GM19468 (cell line): ENCODE data around the gene PTCH2.
A peak's percentile ranks its signal among the peaks of the same experiment; 100 is the strongest.
"Not testable (repeated sequence)": the region's sequence is repeated elsewhere in the genome, so short reads cannot be mapped to it uniquely, and the experiment has no call there.

Source experiments
- ATAC-seq: cut with Tn5 transposase; IDR thresholded peaks from one replicate; pipeline ENCODE4 v1.9.1; 2021; ENCODE audit warnings: mild to moderate bottlenecking, moderate library complexity, moderate number of reproducible peaks; ENCODE audit not compliant: unreplicated experiment; ENCODE audit errors: extremely low read depth

The PTCH2 gene

DNA sequence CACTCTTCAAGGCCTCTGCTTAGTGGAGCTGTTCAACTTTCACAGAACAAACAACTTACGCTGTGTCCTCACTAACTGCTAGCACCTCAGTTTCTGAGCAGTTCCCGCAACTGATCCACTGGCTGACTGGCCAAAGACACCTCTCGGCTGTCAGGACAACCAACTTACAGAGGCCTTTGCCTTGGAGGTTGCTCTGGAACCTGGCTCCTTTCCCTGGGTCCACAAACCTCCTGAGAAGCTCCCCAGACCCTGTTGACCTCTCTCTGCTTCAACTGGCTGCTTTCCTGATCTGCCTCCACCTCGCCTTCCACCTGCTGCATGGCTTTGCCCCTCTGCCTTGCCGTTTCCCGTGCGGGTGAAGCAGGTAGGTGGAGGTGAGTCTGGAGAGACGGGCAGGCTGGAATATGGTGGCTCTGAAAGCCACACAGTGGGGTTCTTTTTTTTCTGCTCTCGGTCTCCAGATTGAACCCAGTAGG lies 21.8 kb downstream of the PTCH2 start:
- no peak for ATAC-seq

DNA sequence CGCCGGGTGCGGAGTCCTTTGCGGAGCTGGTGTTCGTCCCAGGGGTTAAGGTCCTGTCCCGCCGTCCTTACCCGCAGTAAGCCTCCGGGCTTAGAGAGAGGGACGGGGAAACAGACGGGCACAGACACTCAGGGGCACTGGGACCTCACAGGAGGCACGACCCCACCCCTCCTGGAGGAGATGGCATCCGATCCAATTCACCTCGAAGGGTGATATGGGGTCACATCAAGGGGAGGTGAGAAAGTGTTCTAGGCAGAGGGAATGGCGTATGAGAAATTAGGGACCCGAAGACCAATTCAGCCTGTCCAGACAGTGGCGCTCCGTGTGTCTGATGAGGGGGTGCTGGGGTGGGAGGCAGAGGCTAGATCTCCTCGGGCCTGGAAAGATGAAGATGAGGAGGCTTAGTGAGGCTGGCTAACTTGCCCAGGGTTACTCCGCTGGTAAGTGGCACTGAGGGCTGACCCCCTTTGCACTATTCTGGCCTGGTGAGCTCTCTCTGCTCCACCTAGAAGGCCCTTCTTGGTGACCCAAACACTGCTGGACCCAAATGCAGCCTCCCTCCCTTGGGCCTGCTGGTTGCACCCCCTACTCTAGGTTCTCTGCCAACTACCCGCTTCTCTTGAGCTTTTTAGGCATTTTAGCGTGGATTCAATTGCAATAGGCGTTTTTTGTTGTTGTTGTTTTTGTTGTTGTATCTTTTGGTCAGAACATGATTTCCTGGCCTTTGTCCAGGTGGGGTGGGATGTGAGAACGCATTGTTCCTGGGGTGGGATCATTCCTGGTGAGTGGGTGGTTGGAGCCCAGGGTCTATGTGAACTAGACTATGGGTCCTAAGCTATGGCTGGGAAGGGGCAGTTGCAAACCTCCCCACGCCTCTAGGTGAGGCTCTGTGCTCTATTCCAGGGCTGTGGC lies 22.5 kb downstream of the PTCH2 start:
- no peak for ATAC-seq

DNA sequence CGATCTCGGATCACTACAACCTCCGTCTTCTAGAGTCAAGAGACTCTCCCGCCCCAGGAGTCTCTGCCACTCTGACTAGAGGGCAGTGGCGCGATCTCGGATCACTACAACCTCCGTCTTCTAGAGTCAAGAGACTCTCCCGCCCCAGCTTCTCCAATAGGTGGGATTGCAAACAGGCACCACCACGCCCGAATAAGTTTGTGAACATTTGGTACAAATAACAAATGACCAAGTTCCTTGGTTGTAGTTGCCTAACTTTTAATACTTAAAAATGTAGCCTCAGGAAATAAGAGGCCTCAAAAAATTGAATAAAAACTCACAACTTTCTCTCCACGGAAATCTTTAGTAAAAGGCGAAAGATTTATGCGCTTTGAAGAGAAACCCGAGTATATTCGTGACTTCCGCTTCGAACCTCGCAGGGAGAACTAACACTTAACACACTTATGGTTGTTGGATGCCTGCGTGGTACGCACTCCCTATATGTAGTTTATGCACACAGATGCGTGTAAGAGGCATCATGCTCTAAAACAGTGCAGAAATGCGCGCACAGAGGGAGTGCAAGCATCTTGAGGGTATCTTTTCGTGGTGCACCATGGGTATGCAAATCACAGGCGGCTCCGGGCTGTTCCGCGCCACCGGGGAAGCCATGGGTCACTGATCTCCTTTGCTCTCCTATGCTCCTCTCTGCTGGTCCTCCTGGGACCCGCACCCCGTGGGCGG lies 23.3 kb downstream of the PTCH2 start:
- ATAC-seq: peak; percentile 68

DNA sequence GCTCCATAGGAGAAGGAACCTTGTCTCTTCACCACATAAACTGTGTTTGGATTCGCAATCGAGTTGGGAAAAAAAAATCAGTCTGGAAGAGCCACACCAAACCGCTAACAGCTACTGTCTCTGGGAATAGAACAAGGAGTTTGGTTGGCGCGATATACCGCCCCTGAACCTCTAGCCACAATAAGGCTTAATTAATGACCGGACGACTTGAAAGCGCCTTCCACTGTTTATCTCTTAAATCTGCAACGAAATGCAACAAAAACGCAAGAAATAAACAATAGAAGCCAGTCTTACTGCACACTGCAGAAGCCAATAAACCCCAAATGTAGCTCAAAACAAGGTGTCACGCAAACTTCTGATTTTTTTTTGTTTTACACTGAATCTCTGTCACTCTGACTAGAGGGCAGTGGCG lies 23.9 kb downstream of the PTCH2 start:
- no peak for ATAC-seq

DNA sequence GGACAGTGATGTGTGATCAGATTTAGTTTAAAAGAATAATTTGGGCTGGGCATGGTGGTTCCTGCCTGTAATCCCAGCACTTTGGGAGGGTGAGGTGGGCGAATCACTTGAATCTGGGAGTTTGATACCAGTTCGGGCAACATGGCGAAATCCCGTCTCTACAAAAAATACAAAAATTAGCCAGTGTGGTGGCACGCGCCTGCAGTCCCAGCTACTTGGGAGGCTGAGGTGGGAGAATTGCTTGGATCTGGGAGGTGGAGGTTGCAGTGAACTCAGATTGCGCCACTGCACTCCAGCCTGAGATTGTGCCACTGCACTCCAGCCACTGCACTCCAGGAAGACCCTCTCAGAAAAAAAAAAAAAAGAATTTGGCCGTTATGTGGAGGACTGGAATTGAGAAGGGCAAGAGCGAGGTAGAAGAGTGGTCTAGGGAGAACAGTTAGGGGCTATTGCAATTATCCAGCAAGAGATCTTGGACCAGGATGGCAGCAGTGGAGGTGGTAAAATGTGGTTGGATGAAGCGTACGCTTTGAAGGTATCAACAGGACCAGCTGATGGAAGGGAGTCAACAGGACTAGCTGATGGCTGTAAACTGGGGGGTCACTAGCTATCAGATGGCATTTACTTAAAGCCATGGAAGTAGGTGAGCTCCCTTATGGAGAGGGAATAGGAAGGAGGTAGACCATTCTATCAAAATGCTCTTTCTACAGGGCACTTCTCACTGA lies 25.1 kb downstream of the PTCH2 start:
- no peak for ATAC-seq

DNA sequence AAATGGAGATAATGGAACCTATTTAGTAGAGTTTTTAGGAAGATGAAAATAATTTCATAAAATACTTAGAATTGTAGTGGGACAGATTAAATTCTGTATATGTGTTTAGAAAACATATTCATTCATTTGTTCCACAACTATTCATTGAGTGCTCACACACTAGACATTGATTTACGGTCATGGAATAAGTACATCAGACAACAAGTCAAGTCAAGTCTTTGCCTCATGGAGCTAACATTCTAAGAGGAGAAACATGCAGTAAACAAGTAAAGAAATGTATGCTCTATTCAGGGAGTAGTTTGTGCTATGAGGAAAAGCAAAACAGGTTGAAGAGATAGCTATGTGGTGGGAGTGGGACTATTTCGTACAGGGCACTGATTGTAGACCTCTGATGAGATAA lies 25.7 kb downstream of the PTCH2 start:
- ATAC-seq: no peak

DNA sequence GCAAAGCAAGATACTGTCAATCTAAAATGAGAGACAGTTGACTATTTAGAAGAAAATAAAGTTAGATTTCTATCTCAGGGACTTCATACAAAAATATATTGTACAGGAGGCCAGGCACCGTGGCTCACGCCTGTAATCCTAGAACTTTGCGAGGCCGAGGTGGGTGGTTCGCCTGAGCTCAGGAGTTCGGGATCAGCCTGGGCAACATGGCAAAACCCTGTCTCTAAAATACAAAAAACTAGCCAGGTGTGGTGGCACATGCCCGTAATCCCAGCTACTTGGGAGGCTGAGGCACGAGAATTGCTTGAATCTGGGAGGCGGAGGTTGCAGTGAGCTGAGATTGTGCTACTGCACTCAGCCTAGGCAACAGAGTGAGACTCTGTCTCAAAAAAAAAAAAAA lies 27.1 kb downstream of the PTCH2 start:
- not testable (repeated sequence) for ATAC-seq

DNA sequence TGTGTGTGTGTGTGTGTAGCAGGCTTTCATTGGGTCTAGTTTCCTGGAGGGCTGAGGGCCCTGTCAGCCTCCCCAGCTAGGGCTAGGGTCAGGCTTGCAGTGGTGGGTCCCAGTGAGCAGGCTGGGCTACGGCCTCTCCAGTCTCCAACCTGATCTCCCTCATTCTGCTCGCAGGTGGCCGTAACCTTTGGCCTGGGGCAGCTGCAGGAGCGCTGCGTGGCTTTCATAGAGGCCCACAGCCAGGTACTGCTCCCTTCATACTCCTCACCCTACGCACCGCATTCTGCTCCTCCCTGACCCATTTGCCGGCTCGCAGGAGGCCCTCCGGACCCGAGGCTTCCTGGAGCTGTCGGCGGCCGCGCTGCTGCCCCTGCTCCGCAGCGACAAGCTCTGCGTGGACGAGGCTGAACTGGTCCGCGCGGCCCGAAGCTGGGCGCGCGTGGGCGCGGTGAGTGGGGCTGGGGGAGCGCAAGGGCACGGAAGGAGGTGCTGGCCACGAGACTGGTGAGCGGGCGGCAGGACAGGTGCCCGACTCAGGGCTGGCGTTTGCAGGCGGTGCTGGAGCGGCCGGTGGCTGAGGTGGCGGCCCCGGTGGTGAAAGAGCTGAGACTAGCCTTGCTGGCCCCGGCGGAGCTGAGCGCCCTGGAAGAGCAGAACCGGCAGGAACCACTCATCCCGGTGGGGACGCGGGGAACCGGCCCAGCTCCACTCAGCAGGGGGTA lies 30.1 kb downstream of the PTCH2 start:
- no peak for ATAC-seq

DNA sequence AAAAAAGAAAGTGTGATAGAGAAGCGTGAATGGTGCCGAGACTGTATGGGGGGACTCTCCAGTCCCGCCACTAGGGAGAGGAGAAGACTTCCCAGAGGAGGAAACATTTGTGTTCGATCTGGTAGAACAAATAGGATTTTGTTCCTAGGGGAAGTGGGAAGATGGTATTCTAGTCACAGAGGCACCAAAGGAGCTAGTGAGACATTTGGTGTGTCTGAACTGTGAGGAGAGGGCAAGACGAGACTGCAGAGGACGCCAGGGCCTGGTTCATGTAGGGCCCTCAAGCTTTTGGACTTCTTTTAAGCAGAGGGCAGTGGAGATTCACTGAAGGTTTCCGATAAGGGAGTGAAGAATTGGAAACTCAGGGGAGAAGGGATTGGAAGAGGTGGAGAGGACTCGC lies 31.8 kb downstream of the PTCH2 start:
- no peak for ATAC-seq

DNA sequence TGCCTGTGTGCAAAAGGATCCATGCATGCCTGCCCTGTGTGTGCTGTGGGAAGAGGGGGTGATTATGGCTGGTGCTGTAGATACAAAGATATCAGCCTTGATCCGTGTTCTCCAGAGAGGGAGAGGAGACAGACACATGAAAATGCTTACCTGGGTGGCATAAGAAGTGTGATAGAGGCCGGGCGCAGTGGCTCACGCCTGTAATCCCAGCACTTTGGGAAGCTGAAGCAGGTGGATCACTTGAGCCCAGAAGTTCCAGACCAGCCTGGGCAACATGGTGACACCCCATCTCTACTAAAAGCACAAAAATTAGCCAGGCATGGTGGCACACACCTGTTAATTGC lies 32.3 kb downstream of the PTCH2 start:
- not testable (repeated sequence) for ATAC-seq

DNA sequence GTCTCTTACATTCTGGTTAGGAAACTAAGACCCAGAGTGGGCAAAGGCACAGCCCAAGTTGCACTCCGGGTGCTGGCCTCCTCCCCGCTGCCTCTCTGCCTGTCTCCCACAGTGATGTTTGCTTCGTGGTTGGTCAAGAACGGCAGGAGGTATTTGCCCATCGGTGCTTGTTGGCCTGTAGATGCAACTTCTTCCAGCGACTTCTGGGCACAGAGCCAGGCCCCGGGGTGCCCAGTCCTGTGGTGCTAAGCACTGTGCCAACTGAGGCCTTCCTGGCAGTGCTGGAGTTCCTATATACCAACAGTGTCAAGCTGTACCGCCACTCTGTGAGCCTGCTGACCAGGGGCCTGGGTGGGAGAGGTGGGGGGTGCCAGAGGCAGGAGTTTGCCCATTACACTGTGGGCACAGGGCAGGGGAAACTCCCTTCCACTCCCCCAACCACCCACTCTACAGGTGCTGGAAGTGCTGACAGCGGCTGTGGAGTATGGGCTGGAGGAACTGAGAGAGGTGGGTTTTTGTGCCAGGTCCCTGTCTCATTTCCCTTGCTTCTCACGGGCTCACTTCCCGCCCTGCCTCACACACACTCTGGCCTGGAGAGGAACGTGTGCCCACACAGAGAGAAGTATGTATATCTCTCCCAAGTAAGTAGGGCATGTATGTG lies 32.8 kb downstream of the PTCH2 start:
- ATAC-seq: no peak

DNA sequence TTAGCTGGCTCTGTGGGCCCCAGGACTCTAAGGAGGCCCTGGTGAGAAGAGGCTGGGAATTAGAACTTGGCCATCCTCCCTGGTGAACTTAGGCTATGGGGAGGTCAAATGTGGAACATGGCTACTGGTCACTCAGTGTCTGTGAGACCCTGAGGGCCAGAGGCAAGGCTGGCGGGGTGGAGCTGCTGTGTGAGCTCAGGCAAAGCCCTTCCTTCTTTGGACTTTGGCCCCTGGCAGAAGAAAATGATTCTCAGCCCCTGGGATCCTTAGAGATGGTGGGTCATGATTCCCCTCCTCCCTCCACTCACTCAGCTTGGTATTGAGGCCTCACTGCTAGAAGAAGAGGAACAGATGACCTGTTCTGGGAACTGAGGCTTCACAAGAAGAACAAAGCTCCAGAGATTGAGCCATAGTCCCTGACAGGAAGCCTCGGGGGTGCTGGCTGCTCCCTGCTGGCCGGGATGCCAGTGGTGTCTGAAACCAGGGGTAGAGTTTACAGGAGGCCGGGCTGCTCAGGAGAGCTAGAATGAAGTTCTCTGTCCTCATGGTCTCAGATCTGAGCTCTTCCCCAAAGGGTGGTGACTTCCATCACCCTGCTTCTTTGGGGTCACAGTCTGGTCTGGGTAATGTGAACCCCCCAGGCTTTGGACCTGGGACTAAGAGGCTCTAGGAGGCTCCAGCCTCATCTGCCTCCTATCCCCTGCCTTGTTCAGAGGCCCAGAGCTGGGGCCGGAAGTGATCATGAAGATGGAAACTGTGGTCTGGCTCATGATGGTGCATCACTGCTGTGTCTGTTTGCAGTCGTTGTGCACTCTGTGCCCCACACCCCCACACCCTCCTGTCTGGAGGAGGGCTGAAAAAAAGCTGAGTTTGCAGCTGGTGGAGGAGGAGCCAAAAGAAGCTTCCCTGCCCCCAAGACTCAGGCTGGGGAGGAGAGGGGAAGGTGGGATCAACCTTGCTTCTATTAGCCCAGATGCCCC lies 33.8 kb downstream of the PTCH2 start:
- no peak for ATAC-seq

DNA sequence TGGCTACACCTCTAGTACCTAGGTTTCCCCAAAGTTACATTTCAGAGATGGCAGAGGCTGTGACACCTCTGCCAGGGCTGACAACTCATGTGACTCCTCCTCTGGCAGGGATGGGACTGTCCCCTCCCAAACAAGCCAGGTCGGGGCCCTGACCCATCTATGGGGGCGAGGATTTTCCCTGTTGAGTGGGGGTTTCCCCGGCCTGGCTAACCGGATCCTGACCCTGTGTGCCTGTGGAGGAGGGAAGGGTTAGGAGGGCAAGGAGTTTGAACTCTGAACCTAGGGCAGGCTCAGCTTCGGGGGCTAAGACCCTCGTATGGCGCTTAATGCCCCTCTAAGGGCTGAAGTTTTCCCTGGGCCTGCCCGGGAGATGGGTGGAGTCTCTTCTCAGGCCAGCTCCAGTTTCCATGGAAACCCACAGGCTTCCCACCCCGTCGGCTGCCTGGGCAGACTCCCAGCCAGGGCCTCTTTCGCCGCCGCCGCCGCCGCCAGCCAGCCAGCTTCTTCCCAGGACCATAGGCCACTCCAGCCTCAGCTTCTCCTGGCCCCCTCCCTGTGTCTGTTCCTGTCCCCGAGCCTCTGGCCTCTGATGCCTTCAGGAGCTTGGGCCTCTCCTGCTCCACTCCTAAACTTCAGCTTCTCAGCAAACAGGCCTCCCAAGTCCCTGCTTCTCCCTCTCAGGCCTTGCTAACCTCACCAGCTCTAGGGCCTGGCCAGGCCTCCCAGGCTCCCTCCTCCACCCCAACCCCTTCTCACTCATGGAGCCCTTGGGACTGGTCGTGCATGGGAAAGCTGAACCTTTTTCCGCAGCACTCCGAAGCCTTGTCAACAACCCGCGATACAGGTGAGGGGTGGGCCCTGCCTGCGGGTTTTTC lies 34.8 kb downstream of the PTCH2 start, which contains the start of gene BTBD19:
Gene BTBD19 (plus strand): TSS at position 461 of the 875 bp plus-strand sequence. CDS start 298 bp downstream, at position 759.
- no peak for ATAC-seq

DNA sequence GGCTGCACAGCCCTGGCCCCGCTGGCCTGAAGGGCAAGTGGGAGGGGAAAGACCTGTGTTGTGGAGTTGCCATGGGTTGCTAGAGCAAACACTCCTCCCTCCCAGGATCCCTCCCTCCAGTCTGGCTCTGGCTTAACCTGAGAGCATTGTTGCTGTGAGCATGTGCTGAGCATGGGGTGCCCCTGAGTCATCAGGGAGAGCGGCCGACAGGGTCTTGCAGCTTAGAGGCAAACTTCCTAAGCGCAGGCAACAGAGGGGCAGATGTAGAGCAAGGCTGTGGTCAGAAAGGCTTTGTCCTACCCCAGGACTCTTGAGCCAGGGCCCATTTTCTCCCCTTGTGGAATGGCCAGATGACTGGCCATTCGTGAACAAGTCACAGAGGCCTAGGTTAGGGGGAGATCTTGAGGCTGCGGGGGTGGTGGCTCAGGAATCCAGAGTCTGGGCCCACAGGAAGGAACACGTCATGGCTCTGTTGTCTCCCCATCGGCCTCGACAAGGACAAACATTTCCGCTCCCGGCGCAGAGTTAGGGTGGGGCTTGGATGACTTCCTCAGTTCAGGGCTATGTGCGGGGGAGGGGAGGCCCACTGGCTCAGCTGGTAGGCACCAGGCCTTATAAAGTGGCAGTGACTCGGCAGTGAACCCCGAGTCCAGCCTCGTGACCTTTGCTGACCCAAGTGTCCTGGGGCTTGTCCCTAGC lies 35.5 kb downstream of the PTCH2 start:
- no peak for ATAC-seq

DNA sequence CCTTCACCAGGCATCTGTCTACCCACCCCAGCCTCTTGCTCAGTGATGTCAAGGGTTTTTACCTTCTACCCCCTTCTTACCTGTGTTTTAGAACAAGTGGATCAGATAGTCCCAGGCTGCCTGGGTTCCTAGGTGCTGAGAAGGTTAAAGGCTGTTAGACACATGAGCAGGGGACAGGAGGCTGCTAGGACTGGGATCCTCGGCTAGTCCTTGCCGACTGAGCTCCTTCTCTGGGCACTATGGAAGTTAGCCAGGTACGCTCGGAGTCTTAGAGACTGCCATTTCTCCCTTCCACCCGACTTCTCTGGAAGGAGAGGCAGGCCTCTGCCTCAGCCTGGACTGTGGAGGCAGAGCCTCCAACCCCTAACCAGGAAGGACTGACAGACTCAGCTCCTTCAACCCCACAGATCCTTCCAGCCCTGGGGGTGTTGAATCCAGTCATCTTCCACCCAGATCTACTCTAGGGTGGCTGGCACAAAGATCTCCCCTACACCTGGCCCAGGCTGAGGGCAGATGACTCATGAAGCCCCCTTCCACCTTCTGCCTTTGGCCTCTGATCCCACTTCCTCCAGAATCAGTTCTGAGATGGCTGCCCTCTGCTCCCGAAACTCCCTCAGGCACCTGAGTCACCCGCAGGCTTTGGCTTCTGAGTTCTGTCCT lies 36.2 kb downstream of the PTCH2 start, which contains the start of gene DYNLT4:
Gene DYNLT4 (minus strand): TSS at position 648 of the 660 bp plus-strand sequence. CDS start 683 bp downstream, outside the sequence.
- ATAC-seq: no peak

DNA sequence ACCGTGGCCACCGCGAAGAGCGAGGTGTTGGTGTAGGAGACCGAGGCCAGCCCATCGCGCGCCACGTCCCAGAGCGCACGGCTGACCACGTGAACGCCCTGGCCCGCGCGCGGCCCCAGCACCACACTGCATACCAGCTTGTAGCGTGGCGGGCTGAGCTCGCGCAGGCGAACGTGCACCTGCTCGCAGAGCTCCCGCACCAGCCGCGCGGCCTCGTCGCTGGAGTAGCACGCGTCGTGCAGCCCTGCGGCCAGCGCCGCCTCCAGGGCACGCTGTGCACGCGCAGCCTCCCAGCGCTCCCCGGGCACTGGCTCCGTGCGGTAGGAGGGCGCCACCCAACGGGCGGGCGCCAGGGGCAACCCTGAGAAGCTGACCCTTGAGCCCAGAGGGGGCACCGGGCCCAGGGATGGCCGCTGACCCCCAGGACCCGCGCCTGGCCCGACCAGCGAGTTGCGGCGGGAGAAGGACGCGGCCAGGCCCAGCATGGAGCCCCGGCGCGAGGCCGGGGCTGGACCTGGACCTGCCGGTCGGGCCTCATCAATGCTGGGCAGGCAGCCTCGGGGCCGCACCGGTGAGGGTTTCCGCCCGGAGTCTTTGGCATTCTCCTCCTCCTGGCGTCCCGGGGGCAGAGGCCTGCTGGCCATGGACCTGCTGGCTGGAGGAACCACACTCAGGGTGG lies 36.9 kb downstream of the PTCH2 start:
- no peak for ATAC-seq
